ENCODE results near the gene ZNF319.

ZNF319 gene

GRCh38 chr16:57999971-58000705, at the start of gene ZNF319:
TSS of gene ZNF319 (minus strand) at chr16:58000672. CDS start at chr16:57998265, 2,407 bp downstream.
- H3K9me3 ChIP-seq, result no peaks in the 10 kb centered on the region
- no peak for TF ChIP-seq CTCF (IDR thresholded peaks at IDR 0.05)
- no peaks in the 10 kb centered on the region for H3K27me3 ChIP-seq
- H3K27ac ChIP-seq, result peak within 1 kb of the TSS; percentile 94
- H3K4me1 ChIP-seq (ENCODE audit: control insufficient read depth in 1 of 2, insufficient read depth in 1 of 2, low read depth in 1 of 2, low read length in 1 of 2), result peaks cover 54 to 56% of the 10 kb centered on the region in 2 experiments
- peak within 1 kb of the TSS; percentile 91 to 97 for H3K4me3 ChIP-seq (ENCODE audit: low read depth in 1 of 2, low read length in 1 of 2)
- peaks cover 55% of the 10 kb centered on the region for H3K36me3 ChIP-seq

GRCh38 chr16:58049232-58050185, 49.0 kb upstream of the ZNF319 start:
- no peaks in the 10 kb centered on the region for H3K4me1 ChIP-seq (ENCODE audit: control insufficient read depth in 1 of 2, insufficient read depth in 1 of 2, low read depth in 1 of 2, low read length in 1 of 2)
- no peak for TF ChIP-seq CTCF (IDR thresholded peaks at IDR 0.05)
- H3K27me3 ChIP-seq, result no peaks in the 10 kb centered on the region
- H3K27ac ChIP-seq, result no peak overlapping the region
- H3K4me3 ChIP-seq (ENCODE audit: low read depth in 1 of 2, low read length in 1 of 2), result no peak overlapping the region
- H3K36me3 ChIP-seq, result no peaks in the 10 kb centered on the region
- no peaks in the 10 kb centered on the region for H3K9me3 ChIP-seq

GRCh38 chr16:58048494-58049231, 48.2 kb upstream of the ZNF319 start:
- no peak overlapping the region for H3K27ac ChIP-seq
- no peak overlapping the region for H3K4me3 ChIP-seq (ENCODE audit: low read depth in 1 of 2, low read length in 1 of 2)
- no peaks in the 10 kb centered on the region for H3K9me3 ChIP-seq
- H3K27me3 ChIP-seq, result no peaks in the 10 kb centered on the region
- no peaks in the 10 kb centered on the region for H3K36me3 ChIP-seq
- no peaks in the 10 kb centered on the region for H3K4me1 ChIP-seq (ENCODE audit: control insufficient read depth in 1 of 2, insufficient read depth in 1 of 2, low read depth in 1 of 2, low read length in 1 of 2)
- no peak for TF ChIP-seq CTCF (IDR thresholded peaks at IDR 0.05)

- Histone ChIP-seq H3K4me1 (ENCODE audit: control insufficient read depth in 1 of 2, insufficient read depth in 1 of 2, low read depth in 1 of 2, low read length in 1 of 2) (no peaks in the 10 kb centered on the region), H3K27ac (no peak overlapping the region), H3K36me3 (no peaks in the 10 kb centered on the region), H3K27me3 (no peaks in the 10 kb centered on the region), H3K9me3 (no peaks in the 10 kb centered on the region), H3K4me3 (ENCODE audit: low read depth in 1 of 2, low read length in 1 of 2) (no peak overlapping the region)
- no peak for TF ChIP-seq CTCF (IDR thresholded peaks at IDR 0.05)
Measured at GRCh38 chr16:58047557-58048348, 47.3 kb upstream of the ZNF319 start.

- H3K4me1 ChIP-seq (ENCODE audit: control insufficient read depth in 1 of 2, insufficient read depth in 1 of 2, low read depth in 1 of 2, low read length in 1 of 2), result no peaks in the 10 kb centered on the region
- no peaks in the 10 kb centered on the region for H3K9me3 ChIP-seq
- H3K4me3 ChIP-seq (ENCODE audit: low read depth in 1 of 2, low read length in 1 of 2), result no peak overlapping the region
- TF ChIP-seq CTCF (IDR thresholded peaks at IDR 0.05), result no peak
- no peaks in the 10 kb centered on the region for H3K27me3 ChIP-seq
- no peaks in the 10 kb centered on the region for H3K36me3 ChIP-seq
- no peak overlapping the region for H3K27ac ChIP-seq
Measured at GRCh38 chr16:58046936-58047335, 46.5 kb upstream of the ZNF319 start.
